ENCODE measurements around the gene XAGE2. TPM values are rescaled to one million over a fixed set of nuclear protein-coding genes. Genes with fewer than 3 reads are reported as not detected.

The XAGE2 gene
- total and polyA plus RNA-seq, 2 donors (not counting 1 experiment from before 2014, with no cell fraction given): not detected

DNA sequence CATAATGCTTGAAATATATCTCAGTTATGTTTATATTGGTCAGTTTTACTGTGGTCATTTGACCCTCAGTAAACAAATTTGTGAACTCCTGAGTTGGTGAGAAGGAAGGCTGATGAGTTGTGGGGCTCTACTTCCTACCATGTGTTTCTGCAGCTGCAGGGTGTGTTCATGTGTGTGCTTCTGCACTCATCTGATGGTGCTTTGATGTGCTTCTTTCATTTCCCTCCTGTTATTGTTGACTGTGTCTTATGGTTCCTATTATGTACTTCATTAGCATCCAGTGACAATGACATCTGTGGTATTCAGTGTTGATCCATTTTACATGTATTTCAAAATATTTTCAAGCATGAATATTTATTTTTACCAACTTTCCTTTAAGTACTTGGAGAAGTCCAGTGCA lies 46.5 kb downstream of the XAGE2 start:
- no peaks in the 10 kb centered on the region for H3K4me1 ChIP-seq (ENCODE audit: control insufficient read depth, extremely low read depth, insufficient read depth, low read length)
- H3K4me3 ChIP-seq (replicated peaks in 1 of 4; ENCODE audit: control extremely low read depth in 1 of 4, insufficient read depth in 1 of 4, low read depth in 3 of 4, low read length in 4 of 4): no peak overlapping the region
- H4K20me1 ChIP-seq (ENCODE audit: control insufficient read depth, extremely low read depth, insufficient read depth, low read length): no peaks in the 10 kb centered on the region
- DNase-seq (ENCODE audit: low read depth in 2 of 2): no peak
- no peaks in the 10 kb centered on the region for H3K27me3 ChIP-seq (ENCODE audit: control insufficient read depth, insufficient read depth, low read length)
- H3K27ac ChIP-seq (ENCODE audit: insufficient read depth, low read length): no peak overlapping the region
- H3K79me2 ChIP-seq (ENCODE audit: control insufficient read depth, insufficient read depth, low read length): no peaks in the 10 kb centered on the region
- H3K9me3 ChIP-seq (ENCODE audit: control insufficient read depth, insufficient read depth, low read depth, low read length): no peaks in the 10 kb centered on the region
- H2AFZ ChIP-seq (ENCODE audit: low read length): no peak overlapping the region
- H3K9ac ChIP-seq (ENCODE audit: insufficient read depth, low read length): no peak overlapping the region
- no peaks in the 10 kb centered on the region for H3K36me3 ChIP-seq (ENCODE audit: control insufficient read depth, insufficient read depth, low read length)
- H3K4me2 ChIP-seq (ENCODE audit: extremely low read depth, insufficient read depth, low read length): no peak overlapping the region
- TF ChIP-seq EZH2 (IDR thresholded peaks at IDR 0.05; ENCODE audit: low read length, missing control alignments) (no peak), CTCF (conservative IDR thresholded peaks at IDR 0.05 in 1 of 2, IDR thresholded peaks at IDR 0.05 in 1 of 2; ENCODE audit: low read depth in 1 of 2, low read length in 2 of 2) (no peak)

DNA sequence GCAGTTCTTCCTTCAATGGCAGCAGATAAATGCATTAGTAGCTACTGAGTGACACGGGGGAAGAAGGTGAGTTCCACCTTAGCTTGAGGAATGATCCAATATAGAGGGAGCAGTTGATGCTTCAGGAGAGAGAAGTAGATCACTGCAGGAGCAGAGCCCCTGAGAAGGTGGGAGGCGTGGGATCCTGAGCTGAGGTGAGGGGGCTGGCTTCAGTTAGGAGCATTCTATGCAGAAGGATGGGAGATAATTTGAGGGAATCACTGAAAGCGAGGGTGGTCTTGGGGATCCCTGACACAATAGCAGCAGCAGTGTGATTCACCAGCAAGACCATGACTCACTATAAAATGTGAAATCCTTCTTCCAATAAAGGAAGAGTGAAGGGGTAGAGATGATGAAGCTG lies 48.0 kb downstream of the XAGE2 start:
- no peak overlapping the region for H3K4me2 ChIP-seq (ENCODE audit: extremely low read depth, insufficient read depth, low read length)
- no peak overlapping the region for H2AFZ ChIP-seq (ENCODE audit: low read length)
- TF ChIP-seq CTCF (conservative IDR thresholded peaks at IDR 0.05 in 1 of 2, IDR thresholded peaks at IDR 0.05 in 1 of 2; ENCODE audit: low read depth in 1 of 2, low read length in 2 of 2) (no peak), EZH2 (IDR thresholded peaks at IDR 0.05; ENCODE audit: low read length, missing control alignments) (no peak)
- no peaks in the 10 kb centered on the region for H3K36me3 ChIP-seq (ENCODE audit: control insufficient read depth, insufficient read depth, low read length)
- H3K27me3 ChIP-seq (ENCODE audit: control insufficient read depth, insufficient read depth, low read length): no peaks in the 10 kb centered on the region
- no peak for DNase-seq (ENCODE audit: low read depth in 2 of 2)
- no peak overlapping the region for H3K4me3 ChIP-seq (replicated peaks in 1 of 4; ENCODE audit: control extremely low read depth in 1 of 4, insufficient read depth in 1 of 4, low read depth in 3 of 4, low read length in 4 of 4)
- H3K4me1 ChIP-seq (ENCODE audit: control insufficient read depth, extremely low read depth, insufficient read depth, low read length): no peaks in the 10 kb centered on the region
- no peaks in the 10 kb centered on the region for H4K20me1 ChIP-seq (ENCODE audit: control insufficient read depth, extremely low read depth, insufficient read depth, low read length)
- no peaks in the 10 kb centered on the region for H3K79me2 ChIP-seq (ENCODE audit: control insufficient read depth, insufficient read depth, low read length)
- H3K9ac ChIP-seq (ENCODE audit: insufficient read depth, low read length): no peak overlapping the region
- H3K9me3 ChIP-seq (ENCODE audit: control insufficient read depth, insufficient read depth, low read depth, low read length): no peaks in the 10 kb centered on the region
- no peak overlapping the region for H3K27ac ChIP-seq (ENCODE audit: insufficient read depth, low read length)

DNA sequence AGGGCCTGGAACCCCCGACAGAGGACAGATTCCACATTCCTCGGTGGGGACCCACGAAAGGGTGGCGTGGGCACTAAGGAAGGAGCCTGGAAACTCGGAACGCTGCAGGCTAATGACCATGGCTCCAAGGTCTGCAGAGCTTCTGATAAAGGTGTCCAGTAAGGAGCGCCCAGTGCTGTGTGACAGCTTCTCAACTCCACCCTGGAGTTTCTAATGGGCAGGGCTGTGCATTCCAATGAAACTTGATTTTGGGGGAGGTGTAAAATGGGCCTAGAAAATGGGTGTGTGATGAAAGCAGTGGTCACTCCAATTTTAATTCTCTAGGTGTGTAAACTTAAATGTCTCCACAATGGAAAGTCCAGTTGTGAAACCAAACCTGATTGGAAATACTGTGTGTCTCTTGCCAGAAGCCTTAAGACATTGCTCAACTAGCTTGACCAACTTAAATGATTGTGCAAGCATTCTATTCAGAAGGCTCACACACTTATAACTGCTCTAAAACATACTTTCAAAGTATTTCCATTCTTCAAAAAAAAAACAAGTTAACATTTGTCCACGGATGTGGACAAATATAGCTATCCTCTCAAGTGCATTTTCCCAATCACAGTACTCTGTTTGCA lies 52.1 kb downstream of the XAGE2 start:
- Histone ChIP-seq H3K4me1 (ENCODE audit: control insufficient read depth, extremely low read depth, insufficient read depth, low read length) (peaks cover 8% of the 10 kb centered on the region), H3K4me2 (ENCODE audit: extremely low read depth, insufficient read depth, low read length) (no peak overlapping the region), H3K27ac (ENCODE audit: insufficient read depth, low read length) (no peak overlapping the region), H3K9ac (ENCODE audit: insufficient read depth, low read length) (no peak overlapping the region), H3K4me3 (replicated peaks in 1 of 4; ENCODE audit: control extremely low read depth in 1 of 4, insufficient read depth in 1 of 4, low read depth in 3 of 4, low read length in 4 of 4) (no peak overlapping the region), H3K27me3 (ENCODE audit: control insufficient read depth, insufficient read depth, low read length) (no peaks in the 10 kb centered on the region), H2AFZ (ENCODE audit: low read length) (no peak overlapping the region), H3K36me3 (ENCODE audit: control insufficient read depth, insufficient read depth, low read length) (no peaks in the 10 kb centered on the region), H3K79me2 (ENCODE audit: control insufficient read depth, insufficient read depth, low read length) (no peaks in the 10 kb centered on the region), H4K20me1 (ENCODE audit: control insufficient read depth, extremely low read depth, insufficient read depth, low read length) (no peaks in the 10 kb centered on the region), H3K9me3 (ENCODE audit: control insufficient read depth, insufficient read depth, low read depth, low read length) (no peaks in the 10 kb centered on the region)
- TF ChIP-seq CTCF (conservative IDR thresholded peaks at IDR 0.05 in 1 of 2, IDR thresholded peaks at IDR 0.05 in 1 of 2; ENCODE audit: low read depth in 1 of 2, low read length in 2 of 2) (no peak), EZH2 (IDR thresholded peaks at IDR 0.05; ENCODE audit: low read length, missing control alignments) (no peak)
- DNase-seq (ENCODE audit: low read depth in 2 of 2): peak in 1 of 2 donors; percentile 81
